A549 (cell line): Measurements from ENCODE around the gene PIK3IP1. TPM values are rescaled to one million over a fixed set of nuclear protein-coding genes. Genes with fewer than 3 reads are reported as not detected.

Experiments
- ATAC-seq, 2 experiments: fragments of 200-7000 bp in 1 of 2; fragments of >200 bp in 1 of 2; cut with Nextera tagmentation in 1 of 2; cut with Tn5 transposase in 1 of 2; 3 replicates each; pipeline versions ENCODE4 v1.8.0 to v1.9.1; 2018 to 2020; ENCODE audit warnings: mild to moderate bottlenecking in 1 of 2, moderate library complexity in 1 of 2
- CTCF ChIA-PET: fragments of 300-600 bp; sonication (Branson Sonifier 250); formaldehyde crosslinking; extraction: SDS; loops from one replicate; lab custom pipeline; 2021; ENCODE audit warnings: antibody characterized with exemption, inconsistent platforms; lab: Yijun Ruan, JAX
- POLR2A ChIA-PET: fragments of 350-600 bp; formaldehyde crosslinking; extraction: SDS; loops from one replicate; lab custom pipeline; 2021; ENCODE audit warnings: antibody characterized with exemption, inconsistent platforms; lab: Yijun Ruan, JAX
- DNase-seq, 2 experiments: peaks; one replicate each; pipeline versions ENCODE4 v3.0.0 to v3.0.0-alpha.2; 2011 to 2016; ENCODE audit warnings: low read depth in 1 of 2, low spot score in 1 of 2
- FAIRE-seq: peaks from 2 replicates; lab custom pipeline; 2011; peaks lifted over from hg19 to GRCh38; lab: Jason Lieb, UNC
- H3K27ac ChIP-seq, 2 experiments: fragments of >200 bp; sonication (Bioruptor Twin); formaldehyde crosslinking; 3 replicates each; pipeline ENCODE4 v1.5.1; 2016 to 2017
- H3K4me1 ChIP-seq: fragments of >200 bp; sonication (Bioruptor Twin); formaldehyde crosslinking; 3 replicates; pipeline ENCODE4 v1.6.1; 2016
- H3K4me2 ChIP-seq: fragments of >200 bp; sonication (Bioruptor Twin); formaldehyde crosslinking; 3 replicates; pipeline ENCODE4 v1.6.1; 2016
- H3K4me3 ChIP-seq: fragments of >200 bp; sonication (Bioruptor Twin); formaldehyde crosslinking; 3 replicates; pipeline ENCODE4 v1.5.1; 2016
- H3K9me3 ChIP-seq: fragments of >200 bp; sonication (Bioruptor Twin); formaldehyde crosslinking; 3 replicates; pipeline ENCODE4 v1.6.1; 2016
- CBX2 ChIP-seq: fragments of 200-600 bp; sonication (generic); IDR thresholded peaks from 2 replicates; pipeline ENCODE4 v1.6.1; 2016; ENCODE audit warnings: low read depth, mild to moderate bottlenecking, borderline replicate concordance
- CEBPB ChIP-seq, 2 experiments: fragments of >200 bp in 1 of 2; sonication (Bioruptor Twin) in 1 of 2; formaldehyde crosslinking in 1 of 2; IDR thresholded peaks; 2 replicates each; pipeline ENCODE4 v1.6.1; 2012 to 2016
- CHD2 ChIP-seq: fragments of 150-350 bp; IDR thresholded peaks from 2 replicates; pipeline ENCODE4 v1.6.1; 2014; ENCODE audit warnings: low read length; ENCODE audit not compliant: partially characterized antibody
- CHD4 ChIP-seq: fragments of 200-600 bp; sonication (generic); IDR thresholded peaks from 2 replicates; pipeline ENCODE4 v1.6.1; 2016; ENCODE audit warnings: antibody characterized with exemption, mild to moderate bottlenecking, borderline replicate concordance
- CTCF ChIP-seq: fragments of >200 bp; sonication (Bioruptor Twin); formaldehyde crosslinking; IDR thresholded peaks from 3 replicates; pipeline ENCODE4 v1.5.1; 2016
- E2F6 ChIP-seq: IDR thresholded peaks from 2 replicates; pipeline ENCODE4 v1.6.1; 2012; ENCODE audit warnings: low read depth, borderline replicate concordance
- EHMT2 ChIP-seq: fragments of 200-600 bp; sonication (generic); IDR thresholded peaks from 2 replicates; pipeline ENCODE4 v1.6.1; 2016; ENCODE audit warnings: antibody characterized with exemption, low read depth, mild to moderate bottlenecking, moderate library complexity
- ELK1 ChIP-seq: fragments of 150-350 bp; IDR thresholded peaks from 2 replicates; pipeline ENCODE4 v1.6.1; 2014; ENCODE audit warnings: low read depth, mild to moderate bottlenecking, low read length
- ESRRA ChIP-seq: fragments of 150-350 bp; IDR thresholded peaks from 2 replicates; pipeline ENCODE4 v1.6.1; 2014; ENCODE audit warnings: mild to moderate bottlenecking, low read length, borderline replicate concordance
- FOSL2 ChIP-seq, 2 experiments: fragments of 450-650 bp in 1 of 2; fragments of >200 bp in 1 of 2; sonication (Bioruptor Twin) in 1 of 2; formaldehyde crosslinking; IDR thresholded peaks; 2 replicates each; pipeline versions ENCODE4 v1.5.0 to v1.6.1; 2016 to 2020; ENCODE audit warnings: mild to moderate bottlenecking in 1 of 2, moderate library complexity in 1 of 2
- HDAC2 ChIP-seq: fragments of 200-600 bp; sonication (generic); IDR thresholded peaks from 2 replicates; pipeline ENCODE4 v1.6.1; 2016
- HEYL ChIP-seq: fragments of 250-450 bp; sonication (Bioruptor Pico); IDR thresholded peaks from 2 replicates; pipeline ENCODE4 v1.8.0; 2021; ENCODE audit warnings: mild to moderate bottlenecking, moderate library complexity
- HOXB13 ChIP-seq: fragments of 250-450 bp; sonication (Bioruptor Pico); IDR thresholded peaks from 2 replicates; pipeline ENCODE4 v1.5.0; 2020; ENCODE audit warnings: low read depth, mild to moderate bottlenecking, moderate library complexity
- JUN ChIP-seq, 2 experiments: fragments of >200 bp; sonication (Bioruptor Twin); formaldehyde crosslinking; IDR thresholded peaks; 2 replicates in 1 of 2; 3 replicates in 1 of 2; pipeline ENCODE4 v1.6.1; 2016 to 2017
- KDM1A ChIP-seq: fragments of 200-600 bp; sonication (generic); IDR thresholded peaks from 2 replicates; pipeline ENCODE4 v1.6.1; 2016; ENCODE audit warnings: low read depth, mild to moderate bottlenecking
- MAX ChIP-seq: IDR thresholded peaks from 2 replicates; pipeline ENCODE4 v1.6.1; 2012
- MAZ ChIP-seq: fragments of 150-350 bp; IDR thresholded peaks from 2 replicates; pipeline ENCODE4 v1.6.1; 2014; ENCODE audit warnings: antibody characterized with exemption, low read depth, low read length, borderline replicate concordance
- MYC ChIP-seq: IDR thresholded peaks from 2 replicates; pipeline ENCODE4 v1.6.1; 2012; ENCODE audit warnings: mild to moderate bottlenecking, inconsistent platforms, low read length, improper control_type of control experiment, borderline replicate concordance
- NR3C1 ChIP-seq: fragments of >200 bp; sonication (Bioruptor Twin); formaldehyde crosslinking; IDR thresholded peaks from 3 replicates; pipeline ENCODE4 v1.6.1; 2017
- PHF8 ChIP-seq: fragments of 200-600 bp; sonication (generic); IDR thresholded peaks from 2 replicates; pipeline ENCODE4 v1.6.1; 2016; ENCODE audit warnings: low read depth, mild to moderate bottlenecking, antibody characterized with exemption, moderate library complexity, borderline replicate concordance
- POLR2A ChIP-seq: IDR thresholded peaks from 2 replicates; pipeline ENCODE4 v1.6.1; 2012; ENCODE audit warnings: mild to moderate bottlenecking, low read length
- RARB ChIP-seq: fragments of 250-450 bp; sonication (Bioruptor Pico); IDR thresholded peaks from 2 replicates; pipeline ENCODE4 v1.8.0; 2021; ENCODE audit warnings: mild to moderate bottlenecking, moderate library complexity
- RFX5 ChIP-seq: fragments of 450-650 bp; IDR thresholded peaks from 2 replicates; pipeline ENCODE4 v1.7.1; 2014; ENCODE audit warnings: antibody characterized with exemption, mild to moderate bottlenecking, moderate library complexity
- RNF2 ChIP-seq: fragments of 200-600 bp; sonication (generic); IDR thresholded peaks from 2 replicates; pipeline ENCODE4 v1.6.1; 2016; ENCODE audit warnings: low read depth, mild to moderate bottlenecking, antibody characterized with exemption, moderate library complexity, borderline replicate concordance
- SMC3 ChIP-seq: fragments of >200 bp; sonication (Bioruptor Twin); formaldehyde crosslinking; IDR thresholded peaks from 3 replicates; pipeline ENCODE4 v1.6.1; 2018; ENCODE audit warnings: inconsistent platforms
- SREBF2 ChIP-seq: fragments of 450-650 bp; IDR thresholded peaks from 2 replicates; pipeline ENCODE4 v1.6.1; 2014; ENCODE audit warnings: mild to moderate bottlenecking, moderate library complexity
- TP53 ChIP-seq: fragments of 250-450 bp; sonication (Bioruptor Pico); IDR thresholded peaks from 2 replicates; pipeline ENCODE4 v1.5.0; 2021; ENCODE audit warnings: mild to moderate bottlenecking, moderate library complexity
- ZNF302 ChIP-seq: fragments of 250-450 bp; sonication (Bioruptor Pico); IDR thresholded peaks from 2 replicates; pipeline ENCODE4 v1.9.0; 2021; ENCODE audit warnings: inconsistent platforms, mild to moderate bottlenecking, moderate library complexity
- ZSCAN20 ChIP-seq: fragments of 250-450 bp; sonication (Bioruptor Pico); IDR thresholded peaks from 2 replicates; pipeline ENCODE4 v1.8.0; 2022; ENCODE audit warnings: mild to moderate bottlenecking, moderate library complexity
- WGBS: methylation state at CpG from one replicate; pipeline ENCODE4 v1.1.6; 2017; ENCODE audit errors: missing lambda C conversion rate; 5-methylcytosine and 5-hydroxymethylcytosine counted together
- polyA plus RNA-seq, 4 experiments: library from polyadenylated mRNA; depleted of rRNA in 3 of 4; stranded (reverse); fragments of >200 nt; fragmentation: RNase III in 1 of 4; extraction: RNeasy Plus Mini Kit Qiagen cat#74134 plus additional on column Dnase treatment in 1 of 4; gene quantifications; 2 replicates in 3 of 4; 3 replicates in 1 of 4; pipeline ENCODE4 v1.2.3, GENCODE V29; 2011 to 2017

Gene PIK3IP1
- polyA plus RNA-seq, 2 of the 4 experiments (the other 2 are of a cell fraction), result 0.90 to 1.6 TPM

DNA sequence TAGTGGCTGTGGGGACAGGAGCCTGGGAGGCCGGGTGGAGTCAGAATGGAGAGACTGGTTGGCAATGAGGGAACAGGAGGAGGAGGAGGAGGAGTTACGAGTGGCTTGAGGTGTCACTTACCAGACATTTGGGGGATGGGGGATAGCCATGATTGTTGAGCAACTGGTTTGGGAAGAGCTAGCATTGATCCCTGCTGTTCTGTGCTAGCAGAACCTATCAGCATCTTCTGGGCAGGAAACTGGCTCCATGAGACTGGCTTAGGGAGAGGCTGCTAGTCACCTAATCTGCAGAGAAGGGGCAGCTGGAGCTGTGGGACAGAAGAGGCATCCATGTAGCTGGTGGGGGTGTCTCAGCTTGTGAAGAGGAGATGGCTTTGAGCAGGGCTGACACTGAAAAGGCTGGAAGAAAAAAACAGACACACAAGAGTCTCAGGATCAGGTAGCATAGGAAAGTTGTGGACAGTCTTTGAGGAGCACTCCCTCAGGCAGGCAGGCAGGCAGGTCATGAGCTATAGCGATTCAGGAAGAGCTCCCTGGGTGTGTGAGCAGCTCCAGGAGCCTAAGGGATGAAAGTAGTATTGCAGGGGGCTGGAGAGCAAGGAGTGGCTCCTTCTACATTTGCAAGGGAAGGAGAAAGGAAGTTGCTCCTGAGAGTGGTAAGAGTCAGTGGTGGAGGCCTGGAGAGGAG, 22.3 kb downstream of the PIK3IP1 start:
- no peak for DNase-seq
- POLR2A ChIA-PET, result no interaction called here
- TF ChIP-seq E2F6 (no peak), CHD2 (no peak), MYC (no peak), RARB (CRISPR knock-in tag) (no peak), SMC3 (no peak), HDAC2 (no peak), CEBPB (IDR thresholded peaks at IDR 0.05) (no peak)
- WGBS, result 58% methylated on average over 2 of the region's 3 CpGs
- Histone ChIP-seq H3K4me3 (no peak overlapping the region), H3K4me2 (no peak overlapping the region), H3K9me3 (no peaks in the 10 kb centered on the region), H3K27ac (no peak overlapping the region), H3K4me1 (no peaks in the 10 kb centered on the region)
- no peak for FAIRE-seq
- CTCF ChIA-PET, result interaction anchor here (1.2 to 7.9 kb wide), 6 partner anchors 14 to 59 kb away, joined by 3 to 134 read pairs (median 9); partner anchors contain the start of gene LIMK2
- peak; percentile 48 to 57; a peak in 3 of 6 replicates for ATAC-seq

DNA sequence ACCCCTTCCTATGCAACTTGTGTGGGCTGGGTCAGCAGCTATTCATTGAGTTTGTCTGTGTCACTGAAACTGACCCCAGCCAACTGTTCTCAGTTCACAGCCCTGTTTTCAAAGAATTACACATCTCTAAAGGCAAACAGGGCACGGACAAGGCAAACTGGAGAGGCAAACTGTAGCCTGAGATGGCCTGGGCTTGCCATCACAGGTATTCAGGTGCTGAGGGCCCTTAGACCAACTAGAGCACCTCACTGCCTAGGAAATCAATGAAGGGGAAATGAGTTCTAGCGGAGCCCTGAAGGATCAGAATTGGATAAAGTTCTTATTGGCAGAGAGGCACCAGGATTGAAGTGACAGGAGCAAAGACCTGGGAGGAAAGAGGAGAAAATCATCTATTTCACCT, 24.0 kb downstream of the PIK3IP1 start:
- Histone ChIP-seq H3K4me1 (no peaks in the 10 kb centered on the region), H3K4me3 (no peak overlapping the region), H3K27ac (no peak overlapping the region), H3K4me2 (no peak overlapping the region), H3K9me3 (no peaks in the 10 kb centered on the region)
- ChIA-PET POLR2A (no interaction called here), CTCF (interaction anchor here (0.9 to 7.9 kb wide), 6 partner anchors 17 to 161 kb away, joined by 3 to 134 read pairs (median 6); partner anchors contain the start of genes LIMK2 and SELENOM)
- no peak for FAIRE-seq
- no peak for TF ChIP-seq RARB (CRISPR knock-in tag)
- no peak for TF ChIP-seq CTCF
- TF ChIP-seq SREBF2, result no peak
- no peak for TF ChIP-seq EHMT2
- TF ChIP-seq RFX5, result no peak
- no peak for TF ChIP-seq ESRRA
- no peak for TF ChIP-seq PHF8
- no peak for TF ChIP-seq CBX2
- no peak for TF ChIP-seq HEYL (CRISPR knock-in tag)
- TF ChIP-seq RNF2, result no peak
- TF ChIP-seq CHD4, result no peak
- ATAC-seq, result no peak
- no peak for DNase-seq
- WGBS, result 87% methylated on average over 2 of the region's 2 CpGs

- Histone ChIP-seq H3K4me1 (no peaks in the 10 kb centered on the region), H3K27ac (no peak overlapping the region), H3K4me3 (no peak overlapping the region), H3K4me2 (no peak overlapping the region), H3K9me3 (no peaks in the 10 kb centered on the region)
- POLR2A ChIA-PET, result no interaction called here
- ATAC-seq (no peak), FAIRE-seq (no peak), DNase-seq (no peak)
- TF ChIP-seq RNF2 (no peak), SREBF2 (no peak), MAZ (no peak), RFX5 (no peak), ZSCAN20 (CRISPR knock-in tag) (no peak), FOSL2 (IDR thresholded peaks at IDR 0.05) (no peak), FOSL2 (CRISPR knock-in tag; IDR thresholded peaks at IDR 0.05) (no peak), POLR2A (no peak), NR3C1 (no peak), HDAC2 (no peak), JUN (IDR thresholded peaks at IDR 0.05) (no peak), ZNF302 (CRISPR knock-in tag) (no peak), HOXB13 (CRISPR knock-in tag) (no peak), KDM1A (no peak), MAX (no peak), TP53 (CRISPR knock-in tag) (no peak), CHD4 (no peak), ELK1 (no peak), HEYL (CRISPR knock-in tag) (no peak)
- CTCF ChIA-PET, result interaction anchor here (4.5 kb wide), 1 partner anchor 10 kb away, joined by 34 read pairs; no protein-coding TSS in a partner anchor
- 94% methylated on average over 6 of the region's 6 CpGs for WGBS
Measured at GRCh38 chr22:31263896-31264640, 28.2 kb downstream of the PIK3IP1 start.
